ENCODE data around the gene SNX27.
"Not testable (repeated sequence)": the region's sequence is repeated elsewhere in the genome, so short reads cannot be mapped to it uniquely, and the experiment has no call there.

The SNX27 gene

GRCh38 chr1:151611832-151612500 is at the start of gene SNX27:
Gene SNX27 (plus strand): TSS chr1:151612050. CDS start chr1:151612202, 152 bp downstream.
- DNase-seq: peak; percentile 92

DNA sequence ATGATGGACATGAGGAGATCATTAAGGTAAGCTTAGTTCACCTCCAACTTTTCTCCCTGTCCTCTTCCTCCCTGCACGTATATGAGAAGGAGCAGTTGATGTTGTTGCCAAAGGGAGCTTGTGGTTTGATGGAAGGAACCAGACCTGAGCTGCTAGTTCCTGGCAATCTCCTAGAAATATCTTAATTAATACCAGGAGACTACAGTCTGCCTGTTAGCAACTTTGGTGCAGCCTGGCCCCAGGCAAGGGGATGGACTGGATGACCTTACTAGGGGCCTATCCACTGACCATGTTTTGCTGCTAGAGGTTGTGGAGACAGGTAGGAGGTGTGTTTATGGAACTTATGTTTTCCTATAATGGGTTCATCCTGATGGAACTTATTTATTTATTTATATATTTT is 49.2 kb upstream of the SNX27 start:
- no peak for DNase-seq

- no peak for DNase-seq
Measured at GRCh38 chr1:151563376-151563775, 48.5 kb upstream of the SNX27 start.

GRCh38 chr1:151565502-151566189 is 46.2 kb upstream of the SNX27 start:
- DNase-seq: no peak

DNA sequence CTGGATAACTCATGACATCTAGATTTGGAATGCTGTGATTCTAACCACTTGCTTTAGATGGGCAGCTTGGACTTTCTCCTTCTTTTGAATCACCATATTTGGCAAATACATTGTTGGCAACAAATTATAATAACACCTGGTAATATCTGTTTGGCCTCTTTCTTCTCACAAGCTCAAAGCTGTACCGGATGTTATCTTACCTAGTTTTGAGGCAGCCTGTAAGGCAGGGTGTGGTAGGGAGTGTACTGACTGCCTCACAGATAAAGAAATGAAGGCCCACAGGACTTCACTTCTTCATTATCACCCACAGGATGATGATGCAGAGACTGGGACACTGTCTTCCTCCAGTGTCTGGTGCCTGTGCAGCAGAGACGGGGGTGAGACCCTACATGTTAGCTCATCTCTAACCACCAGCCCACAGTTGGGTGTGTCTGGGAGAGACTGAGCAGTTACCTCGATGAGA is 43.2 kb upstream of the SNX27 start:
- DNase-seq: peak; percentile 34

- no peak for DNase-seq
Measured at GRCh38 chr1:151570819-151571218, 41.0 kb upstream of the SNX27 start.

GRCh38 chr1:151574575-151575529 is 37.0 kb upstream of the SNX27 start:
- no peak for DNase-seq

GRCh38 chr1:151577173-151577572 is 34.7 kb upstream of the SNX27 start:
- no peak for DNase-seq

DNA sequence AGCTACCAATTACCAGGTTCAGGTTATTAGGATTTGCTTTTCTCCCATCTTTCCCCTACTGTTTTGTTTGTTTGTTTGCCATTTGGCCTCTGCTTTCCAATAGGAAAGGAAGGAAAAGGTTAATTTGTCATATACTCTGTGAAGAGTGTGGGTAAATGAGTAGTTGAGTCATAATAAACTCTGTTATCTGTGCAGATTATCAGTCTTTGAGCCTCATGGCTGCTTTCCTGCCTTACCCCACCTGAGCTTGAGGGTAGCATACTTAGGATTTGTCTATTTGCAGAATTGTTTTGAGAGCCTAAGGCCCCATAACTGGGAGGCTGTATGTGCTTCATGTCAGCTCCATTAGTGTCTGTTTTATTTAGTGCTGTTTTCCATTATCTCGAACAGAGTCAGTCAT is 32.9 kb upstream of the SNX27 start:
- DNase-seq: no peak

- DNase-seq: no peak
Measured at GRCh38 chr1:151579436-151580225, 32.2 kb upstream of the SNX27 start.

DNA sequence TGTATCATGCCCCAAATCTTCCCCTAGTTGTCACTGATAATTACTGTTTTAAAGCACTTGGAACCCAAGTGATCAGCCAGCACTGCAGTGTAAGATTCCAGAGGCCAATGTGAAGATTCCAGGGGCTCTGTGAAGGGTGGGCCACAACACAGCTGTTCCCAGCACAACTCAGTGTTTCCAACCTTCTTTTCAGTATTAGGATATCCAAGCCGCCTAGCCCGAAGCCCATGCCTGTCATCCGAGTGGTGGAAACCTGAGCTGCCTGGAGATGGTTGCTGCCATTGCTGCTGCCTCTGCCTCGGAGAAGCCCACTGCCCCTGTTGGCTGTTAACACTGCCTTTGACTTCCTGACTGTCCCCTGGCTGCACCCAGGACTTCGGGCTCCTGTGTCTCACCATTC is 30.4 kb upstream of the SNX27 start:
- DNase-seq: no peak

- no peak for DNase-seq
Measured at GRCh38 chr1:151581921-151582320, 29.9 kb upstream of the SNX27 start.

GRCh38 chr1:151583796-151584195 is 28.1 kb upstream of the SNX27 start:
- DNase-seq: no peak

GRCh38 chr1:151584278-151584677 is 27.6 kb upstream of the SNX27 start:
- DNase-seq: no peak

GRCh38 chr1:151584780-151585179 is 27.1 kb upstream of the SNX27 start:
- DNase-seq: no peak

DNA sequence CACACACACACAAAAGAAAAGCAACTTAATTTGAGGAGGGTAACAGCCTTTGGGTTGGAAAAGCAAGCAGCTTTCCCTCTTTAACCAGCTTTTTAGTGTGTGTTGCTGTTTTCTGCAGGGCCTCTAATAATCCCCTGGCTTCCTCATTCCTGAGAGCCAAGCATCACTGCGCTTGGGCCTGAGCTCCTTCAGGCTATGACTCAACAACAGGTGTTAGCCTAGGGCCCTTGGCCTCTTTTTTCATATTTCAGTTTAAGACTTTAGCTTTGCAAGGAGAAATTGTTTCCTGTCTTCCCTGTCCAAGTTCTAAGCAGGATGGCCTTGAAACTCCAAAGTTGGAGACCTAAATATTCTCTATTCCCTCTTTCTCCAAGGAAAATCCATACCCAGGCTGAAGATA is 26.2 kb upstream of the SNX27 start:
- no peak for DNase-seq

DNA sequence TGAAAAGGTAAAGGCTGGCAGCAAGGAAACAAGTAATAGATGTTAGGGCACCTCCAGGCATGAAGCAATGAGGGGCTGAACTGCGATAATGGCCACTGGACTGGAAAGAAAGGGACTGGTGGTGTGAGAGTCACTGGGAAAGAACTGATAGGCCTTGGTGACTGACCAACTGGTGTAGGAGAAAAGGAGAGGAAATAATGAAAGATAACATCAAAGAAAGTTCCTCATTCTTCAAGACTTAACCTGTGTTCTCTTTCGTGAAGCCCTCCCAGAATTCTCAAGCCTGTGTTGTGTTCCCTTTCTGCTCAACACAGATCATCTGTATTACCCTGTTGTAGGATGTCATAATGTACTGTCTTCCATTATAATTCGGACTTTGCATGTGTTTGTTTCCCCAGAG is 20.9 kb upstream of the SNX27 start:
- no peak for DNase-seq

- peak; percentile 25 for DNase-seq
Measured at GRCh38 chr1:151593730-151594129, 18.1 kb upstream of the SNX27 start.

DNA sequence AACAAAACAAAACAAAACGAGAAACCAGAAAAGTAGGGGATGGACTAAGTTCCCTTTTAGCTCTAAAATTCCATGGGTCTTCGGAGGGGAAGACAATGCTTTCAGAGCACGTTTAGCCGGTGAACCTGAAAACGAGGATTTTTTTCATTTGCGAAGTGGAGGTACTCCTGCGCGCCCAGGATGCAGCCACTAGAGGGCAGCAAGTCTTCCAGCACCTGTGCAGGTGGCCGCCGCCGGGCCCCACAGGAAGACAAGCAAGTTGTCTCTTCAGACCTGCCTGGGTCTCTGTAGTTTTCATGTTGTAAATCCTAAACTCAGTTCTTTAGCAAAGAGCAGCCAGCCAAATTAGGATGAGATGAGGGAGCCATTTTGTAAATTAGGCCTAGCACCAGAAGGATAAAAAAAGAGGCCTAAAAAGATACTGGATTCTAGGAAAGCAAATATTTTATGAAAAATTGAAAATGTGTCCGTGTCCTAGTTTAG is 17.7 kb upstream of the SNX27 start:
- peak; percentile 94 for DNase-seq

GRCh38 chr1:151596166-151596953 is 15.5 kb upstream of the SNX27 start:
- no peak for DNase-seq

DNA sequence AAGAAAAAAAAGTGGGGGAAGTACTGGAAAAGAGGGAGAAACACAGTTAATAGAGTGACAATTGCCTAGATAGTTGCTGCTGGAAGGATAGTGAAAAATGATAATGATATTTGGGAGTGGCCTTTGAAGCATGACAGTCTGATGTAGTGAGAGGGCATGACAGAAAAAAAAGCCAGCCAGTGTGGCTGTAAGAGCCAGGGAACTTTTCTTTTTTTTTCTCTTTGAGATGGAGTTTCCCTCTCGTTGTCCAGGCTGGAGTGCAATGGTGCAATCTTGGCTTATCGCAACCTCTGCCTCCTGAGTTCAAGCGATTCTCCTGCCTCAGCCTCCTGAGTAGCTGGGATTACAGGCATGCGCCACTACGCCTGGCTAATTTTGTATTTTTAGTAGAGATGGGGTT is 9.3 kb upstream of the SNX27 start:
- not testable (repeated sequence) for DNase-seq

DNA sequence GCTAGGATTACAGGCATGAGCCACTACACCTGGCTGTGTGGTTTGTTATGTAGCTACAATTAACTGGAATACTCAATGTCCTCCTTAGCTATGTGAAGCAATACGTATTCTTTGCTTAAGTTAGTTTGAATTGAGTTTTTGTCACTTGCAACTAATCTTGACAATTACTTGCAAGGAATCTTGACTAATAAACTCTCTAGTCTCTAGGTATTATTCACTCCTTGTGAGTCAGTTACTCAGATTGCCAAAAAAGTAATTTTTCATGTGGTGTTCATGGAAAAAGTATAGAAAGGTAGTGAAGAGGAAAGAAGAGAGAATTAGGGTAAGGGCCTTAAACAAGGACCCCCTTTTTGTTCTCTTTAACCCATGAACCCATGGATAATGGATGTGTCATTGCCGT is 7.6 kb upstream of the SNX27 start:
- no peak for DNase-seq

Data from CD4-positive, alpha-beta T cell treated with Interleukin-17A for 4 hours (primary cell).